Osteocyte (in vitro differentiated cells): Measurements from ENCODE around the gene RPRD1B. TPM values are rescaled to one million over a fixed set of nuclear protein-coding genes. Genes with fewer than 3 reads are reported as not detected.

Experiments used
- DNase-seq: peaks from one replicate; pipeline ENCODE4 v3.0.0; 2021; ENCODE audit warnings: mixed read lengths; ENCODE audit not compliant: unreplicated experiment; ENCODE audit errors: extremely low spot score
- H3K27ac Mint-ChIP-seq: one replicate; pipeline ENCODE4 v1.8.0; 2021; ENCODE audit warnings: mild to moderate bottlenecking, mixed read lengths; ENCODE audit not compliant: unreplicated experiment
- H3K27me3 Mint-ChIP-seq: one replicate; pipeline ENCODE4 v1.8.0; 2021; ENCODE audit warnings: mixed read lengths; ENCODE audit not compliant: unreplicated experiment
- H3K36me3 Mint-ChIP-seq: one replicate; pipeline ENCODE4 v1.8.0; 2021; ENCODE audit warnings: mixed read lengths; ENCODE audit not compliant: unreplicated experiment
- H3K4me1 Mint-ChIP-seq: one replicate; pipeline ENCODE4 v1.8.0; 2021; ENCODE audit warnings: mixed read lengths; ENCODE audit not compliant: unreplicated experiment
- H3K4me3 Mint-ChIP-seq: one replicate; pipeline ENCODE4 v1.8.0; 2021; ENCODE audit warnings: mild to moderate bottlenecking, moderate library complexity, mixed read lengths; ENCODE audit not compliant: unreplicated experiment
- H3K9me3 Mint-ChIP-seq: one replicate; pipeline ENCODE4 v1.8.0; 2021; ENCODE audit warnings: mixed read lengths; ENCODE audit not compliant: unreplicated experiment
- CTCF ChIP-seq: fragments of 200-600 bp; sonication (generic); IDR thresholded peaks from 2 replicates; pipeline ENCODE4 v1.5.0; 2021; ENCODE audit warnings: antibody characterized with exemption, mild to moderate bottlenecking, moderate library complexity
- total RNA-seq: library from RNA; stranded (reverse); gene quantifications from 2 replicates; pipeline ENCODE4 v1.2.1, GENCODE V29; 2021

The RPRD1B gene
- total RNA-seq, 1 donor from 2014 or later, result 28.5 TPM

- H3K4me1 Mint-ChIP-seq, result peaks cover 65% of the 10 kb centered on the region
- no peak for TF ChIP-seq CTCF
- DNase-seq, result no peak
- H3K36me3 Mint-ChIP-seq, result peaks cover 21% of the 10 kb centered on the region
- H3K27me3 Mint-ChIP-seq, result no peaks in the 10 kb centered on the region
- H3K4me3 Mint-ChIP-seq, result no peak overlapping the region
- H3K9me3 Mint-ChIP-seq, result no peaks in the 10 kb centered on the region
- no peak overlapping the region for H3K27ac Mint-ChIP-seq
Observed at GRCh38 chr20:37991157-37991866, 42.2 kb upstream of the RPRD1B start.

GRCh38 chr20:37991908-37992307 lies 41.6 kb upstream of the RPRD1B start:
- no peak for DNase-seq
- Mint-ChIP-seq H3K27ac (no peak overlapping the region), H3K4me3 (no peak overlapping the region), H3K36me3 (peaks cover 22% of the 10 kb centered on the region), H3K27me3 (no peaks in the 10 kb centered on the region), H3K4me1 (peaks cover 59% of the 10 kb centered on the region), H3K9me3 (no peaks in the 10 kb centered on the region)
- TF ChIP-seq CTCF, result no peak

- peak; percentile 82 for TF ChIP-seq CTCF
- H3K4me3 Mint-ChIP-seq, result no peak overlapping the region
- no peak for DNase-seq
- peaks cover 28% of the 10 kb centered on the region for H3K36me3 Mint-ChIP-seq
- no peaks in the 10 kb centered on the region for H3K27me3 Mint-ChIP-seq
- H3K4me1 Mint-ChIP-seq, result peaks cover 49% of the 10 kb centered on the region
- H3K9me3 Mint-ChIP-seq, result no peaks in the 10 kb centered on the region
- peak overlapping the region; percentile 64 for H3K27ac Mint-ChIP-seq
Observed at GRCh38 chr20:37992802-37993409, 40.6 kb upstream of the RPRD1B start.

- no peak overlapping the region for H3K27ac Mint-ChIP-seq
- H3K4me3 Mint-ChIP-seq, result no peak overlapping the region
- H3K9me3 Mint-ChIP-seq, result no peaks in the 10 kb centered on the region
- peaks cover 33% of the 10 kb centered on the region for H3K36me3 Mint-ChIP-seq
- no peak for DNase-seq
- no peaks in the 10 kb centered on the region for H3K27me3 Mint-ChIP-seq
- no peak for TF ChIP-seq CTCF
- peaks cover 38% of the 10 kb centered on the region for H3K4me1 Mint-ChIP-seq
Observed at GRCh38 chr20:37994512-37994911, 39.0 kb upstream of the RPRD1B start.

- H3K27ac Mint-ChIP-seq, result no peak overlapping the region
- H3K9me3 Mint-ChIP-seq, result no peaks in the 10 kb centered on the region
- H3K4me1 Mint-ChIP-seq, result peaks cover 24% of the 10 kb centered on the region
- TF ChIP-seq CTCF, result no peak
- H3K36me3 Mint-ChIP-seq, result peaks cover 40% of the 10 kb centered on the region
- H3K27me3 Mint-ChIP-seq, result no peaks in the 10 kb centered on the region
- DNase-seq, result no peak
- H3K4me3 Mint-ChIP-seq, result no peak overlapping the region
Observed at GRCh38 chr20:37995856-37996605, 37.5 kb upstream of the RPRD1B start.
